LNCAP (cell line): Measurements from ENCODE around the gene ZSCAN26.

ENCODE experiments used
- CTCF ChIP-seq: fragments of 450-650 bp; IDR thresholded peaks from 2 replicates; pipeline ENCODE4 v1.5.1; 2017; ENCODE audit warnings: mild to moderate bottlenecking

Gene ZSCAN26

GRCh38 chr6:28263922-28264321 is 3.0 kb upstream of the ZSCAN26 start:
- no peak for TF ChIP-seq CTCF

- TF ChIP-seq CTCF = no peak
These were observed 2.0 kb upstream of the ZSCAN26 start for GRCh38 chr6:28264834-28265401.

GRCh38 chr6:28266563-28266961 is 381 bp upstream of the ZSCAN26 start:
- TF ChIP-seq CTCF = no peak

DNA sequence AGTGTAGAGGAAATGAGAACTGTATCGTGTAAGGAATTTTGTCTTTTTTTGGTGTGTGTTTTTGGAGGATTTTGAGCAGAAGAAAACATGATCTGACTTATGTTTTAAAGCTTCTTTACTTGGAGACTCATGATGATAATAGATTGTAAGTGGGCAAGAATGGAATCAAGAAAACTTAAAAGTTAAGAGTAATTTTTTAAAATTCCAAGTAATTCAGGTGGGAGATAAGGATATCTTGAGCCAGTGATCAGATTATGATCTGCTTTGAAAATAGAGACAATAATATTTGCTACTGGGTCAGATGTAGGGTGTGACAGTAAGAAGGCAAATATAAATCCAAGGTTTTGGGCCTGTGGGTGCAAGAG is 734 bp downstream of the ZSCAN26 start:
- no peak for TF ChIP-seq CTCF

- no peak for TF ChIP-seq CTCF
These were observed 2.5 kb downstream of the ZSCAN26 start for GRCh38 chr6:28269492-28269891.

- TF ChIP-seq CTCF = no peak
These were observed 7.9 kb downstream of the ZSCAN26 start for GRCh38 chr6:28274888-28275287.

DNA sequence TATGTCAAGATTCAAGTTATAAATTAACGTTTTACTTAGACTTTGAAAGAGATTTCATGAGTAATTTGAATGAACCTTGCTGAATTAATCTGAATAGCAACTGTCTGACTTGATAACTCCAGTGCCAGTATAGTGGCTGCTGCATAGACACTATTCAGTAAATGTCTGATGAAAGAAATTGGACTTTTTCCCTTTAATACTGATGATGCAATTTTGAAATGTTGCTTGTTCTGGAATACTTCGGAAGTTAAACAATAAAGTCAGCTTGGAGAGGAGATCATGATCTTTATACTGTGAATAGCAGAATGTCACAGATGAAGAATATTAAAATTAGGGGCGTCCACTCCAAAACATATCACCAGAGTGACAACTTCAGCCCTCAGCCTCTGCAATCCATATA is 10.8 kb downstream of the ZSCAN26 start:
- TF ChIP-seq CTCF = no peak
